Stomach (tissue), 9 donors: Measurements from ENCODE around the gene RPTN. TPM values are rescaled to one million over a fixed set of nuclear protein-coding genes. Genes with fewer than 3 reads are reported as not detected.

Source experiments
- DNase-seq, 2 donors: peaks; one replicate each; pipeline versions ENCODE4 v3.0.0 to v3.0.0-alpha.2; 2013 to 2019
- H3K27ac ChIP-seq, 5 donors: fragments of 200-600 bp in 4 of 5; sonication (generic) in 4 of 5; one replicate each; pipeline ENCODE4 v1.5.1; 2013 to 2019; ENCODE audit warnings: mild to moderate bottlenecking in 1 of 5, moderate library complexity in 1 of 5
- H3K27me3 ChIP-seq, 3 donors: fragments of 200-600 bp; sonication (generic); one replicate each; pipeline ENCODE4 v1.5.1; 2017 to 2019; ENCODE audit warnings: mixed run types in 1 of 3
- H3K36me3 ChIP-seq, 4 donors: fragments of 200-600 bp; sonication (generic); 1 replicate in 3 of 4; 2 replicates in 1 of 4; pipeline ENCODE4 v1.5.1; 2016 to 2019
- H3K4me1 ChIP-seq, 4 donors: fragments of 200-600 bp; sonication (generic); one replicate each; pipeline ENCODE4 v1.5.1; 2016 to 2019
- H3K4me3 ChIP-seq, 4 donors: fragments of 200-600 bp; sonication (generic) in 3 of 4; one replicate each; pipeline ENCODE4 v1.5.1; 2016 to 2019; ENCODE audit warnings: mild to moderate bottlenecking in 1 of 4
- H3K9me3 ChIP-seq, 4 donors: fragments of 200-600 bp; sonication (generic); one replicate each; pipeline ENCODE4 v1.5.1; 2016 to 2019
- CTCF ChIP-seq, 7 experiments: fragments of 450-650 bp in 4 of 7; fragments of 200-600 bp in 3 of 7; sonication (generic) in 3 of 7; IDR thresholded peaks; one replicate each; pipeline ENCODE4 v1.5.1; 2016 to 2019; ENCODE audit warnings: antibody characterized with exemption in 7 of 7, control low read depth in 2 of 7, mild to moderate bottlenecking in 1 of 7
- EP300 ChIP-seq: sonication (generic); formaldehyde crosslinking; IDR thresholded peaks from one replicate; pipeline ENCODE4 v1.6.1; 2017; ENCODE audit warnings: antibody characterized with exemption
- POLR2A ChIP-seq, 4 donors: fragments of 450-650 bp; IDR thresholded peaks; one replicate each; pipeline ENCODE4 v1.6.1; 2016; ENCODE audit warnings: antibody characterized with exemption in 4 of 4, control low read depth in 2 of 4, mild to moderate bottlenecking in 1 of 4, moderate library complexity in 1 of 4
- POLR2AphosphoS5 ChIP-seq, 3 donors: sonication (generic); formaldehyde crosslinking; IDR thresholded peaks; one replicate each; pipeline ENCODE4 v1.6.1; 2016; ENCODE audit warnings: antibody characterized with exemption in 3 of 3
- WGBS, 5 donors: extraction: QIAGEN DNeasy Blood & Tissue Kit in 3 of 5; methylation state at CpG; one replicate each; pipeline versions ENCODE4 v1.1.5 to v1.1.7; 2013 to 2018; 5-methylcytosine and 5-hydroxymethylcytosine counted together
- intact Hi-C: fragments of 100-400 bp; cut with DNase I; formaldehyde crosslinking; loops from one replicate; pipeline ENCODE4 v1.15.1; 2023; ENCODE audit warnings: low total_unique reads
- polyA plus RNA-seq, 3 donors: library from polyadenylated mRNA; stranded (reverse); fragments of 200-250 nt; gene quantifications; one replicate each; pipeline ENCODE4 v1.2.3, GENCODE V29; 2013
- total RNA-seq, 5 donors: library from RNA; depleted of rRNA; stranded (reverse); fragments of >200 nt; gene quantifications; one replicate each; pipeline versions ENCODE4 v1.1.0 to v1.2.3, GENCODE V29; 2014 to 2016
- donor health status: healthy with polysubstance abuse.
- donor health status: Bipolar disorder and iron deficiency.
- donor health status: healthy.

The RPTN gene
- total and polyA plus RNA-seq, 8 donors = 0.31 TPM; not detected in 7

DNA sequence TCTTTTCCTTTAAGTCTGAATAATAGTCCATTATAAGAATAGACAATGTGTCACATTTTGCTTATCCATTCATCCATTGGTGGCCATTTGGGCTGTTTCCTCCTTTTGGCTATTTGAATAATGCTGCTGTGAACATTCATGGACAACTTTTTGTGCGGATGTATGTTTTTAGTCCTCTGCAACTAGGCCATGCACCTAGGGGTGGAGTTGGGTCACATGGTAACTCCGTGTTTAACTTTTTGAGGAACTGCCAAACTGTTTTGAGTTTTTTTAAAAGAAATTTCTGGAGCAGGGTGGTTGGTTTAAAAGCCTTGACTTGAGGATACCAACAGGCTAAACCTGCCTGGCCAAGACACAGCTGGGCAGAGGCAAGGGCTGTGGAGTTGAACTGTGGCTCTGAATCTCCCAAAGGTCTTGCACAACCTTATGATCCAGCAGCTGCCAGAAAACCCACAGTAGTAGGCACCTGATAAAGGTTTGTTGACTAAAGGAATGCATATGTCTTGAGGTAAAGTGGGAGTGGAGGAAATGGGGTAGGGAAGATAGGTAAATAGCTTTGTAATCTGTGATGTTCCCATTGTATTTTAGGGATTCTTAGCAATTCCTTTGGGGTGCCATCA is 5.6 kb upstream of the RPTN start:
- no peaks in the 10 kb centered on the region for H3K9me3 ChIP-seq
- peak in 1 of 3 donors; percentile 32 for TF ChIP-seq POLR2AphosphoS5 (IDR thresholded peaks at IDR 0.05)
- no peak for TF ChIP-seq EP300
- H3K27ac ChIP-seq = no peak overlapping the region
- H3K27me3 ChIP-seq = no peaks in the 10 kb centered on the region
- H3K36me3 ChIP-seq = no peaks in the 10 kb centered on the region
- intact Hi-C loops = no loop called here
- H3K4me3 ChIP-seq = no peak overlapping the region
- DNase-seq = peak in 1 of 2 donors; percentile 27
- peaks cover 0 to 7% (median 0%) of the 10 kb centered on the region in 4 donors for H3K4me1 ChIP-seq
- 53 to 61% (median 55%) methylated on average over 2 of the region's 2 CpGs for WGBS, 5 donors

- Histone ChIP-seq H3K27ac (no peak overlapping the region), H3K36me3 (no peaks in the 10 kb centered on the region), H3K4me3 (no peak overlapping the region), H3K9me3 (no peaks in the 10 kb centered on the region), H3K27me3 (no peaks in the 10 kb centered on the region), H3K4me1 (no peaks in the 10 kb centered on the region)
- DNase-seq = no peak
- TF ChIP-seq POLR2A (IDR thresholded peaks at IDR 0.05) (no peak), CTCF (IDR thresholded peaks at IDR 0.05) (no peak), EP300 (no peak), POLR2AphosphoS5 (IDR thresholded peaks at IDR 0.05) (no peak)
- intact Hi-C loops = no loop called here
- 23 to 39% (median 38%) methylated on average over 1 of the region's 1 CpG for WGBS, 5 donors
Observed at GRCh38 chr1:152162792-152163463, 3.9 kb upstream of the RPTN start.

DNA sequence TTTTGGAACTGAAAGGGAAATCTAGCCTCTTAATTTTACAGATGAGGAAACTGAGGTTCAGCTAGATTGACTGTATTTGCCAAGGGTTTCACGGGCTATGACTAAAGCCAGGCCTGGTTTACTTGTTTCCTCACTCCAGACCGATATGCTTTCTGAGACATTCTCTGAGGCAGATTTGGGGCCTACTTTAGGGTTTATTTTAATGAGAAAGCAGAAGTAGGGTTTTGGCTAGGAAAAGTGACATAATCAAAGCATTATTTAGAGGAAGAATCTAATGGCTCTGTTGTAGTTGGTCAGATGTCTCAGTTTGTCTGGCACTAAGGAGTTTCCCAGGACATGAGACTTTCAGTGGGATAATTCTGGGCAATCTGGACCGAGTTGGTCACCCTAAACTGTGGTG is 1.5 kb upstream of the RPTN start:
- intact Hi-C loops = no loop called here
- WGBS, 5 donors = 63 to 79% (median 70%) methylated on average over 3 of the region's 3 CpGs

DNA sequence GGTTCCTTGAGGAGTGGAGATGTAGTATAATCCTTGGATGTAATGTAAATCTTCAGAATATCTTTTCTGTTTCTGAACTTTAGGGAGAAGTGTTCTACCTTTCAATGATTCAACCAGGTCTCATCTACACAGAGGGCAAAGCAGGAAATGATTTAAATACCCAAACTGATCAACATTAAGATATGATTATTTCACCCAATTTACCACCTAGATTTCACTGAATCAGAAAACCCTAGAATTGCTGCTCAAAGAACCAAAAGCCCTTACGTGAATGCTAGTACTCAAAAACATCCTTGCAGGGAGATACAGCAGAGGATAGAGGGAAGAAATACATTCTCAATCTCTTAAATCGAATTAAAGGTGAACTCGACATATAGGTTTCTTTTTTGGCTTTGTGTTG is 5.0 kb downstream of the RPTN start:
- no peak overlapping the region for H3K27ac ChIP-seq
- DNase-seq = no peak
- 75 to 88% (median 77%) methylated on average over 3 of the region's 3 CpGs for WGBS, 5 donors
- intact Hi-C loops = no loop called here
- no peak overlapping the region for H3K4me3 ChIP-seq
- H3K36me3 ChIP-seq = no peaks in the 10 kb centered on the region
- peaks cover 0 to under 1% (median 0%) of the 10 kb centered on the region in 4 donors for H3K9me3 ChIP-seq
- TF ChIP-seq CTCF (IDR thresholded peaks at IDR 0.05) (no peak), POLR2A (IDR thresholded peaks at IDR 0.05) (no peak), EP300 (no peak), POLR2AphosphoS5 (IDR thresholded peaks at IDR 0.05) (no peak)
- H3K27me3 ChIP-seq = no peaks in the 10 kb centered on the region
- no peaks in the 10 kb centered on the region for H3K4me1 ChIP-seq

More for the DNA sequence above, 1.5 kb upstream of the RPTN start:
- DNase-seq = no peak
- TF ChIP-seq POLR2AphosphoS5 (IDR thresholded peaks at IDR 0.05) (no peak), CTCF (IDR thresholded peaks at IDR 0.05) (no peak), EP300 (no peak), POLR2A (IDR thresholded peaks at IDR 0.05) (no peak)
- no peaks in the 10 kb centered on the region for H3K4me1 ChIP-seq
- H3K27ac ChIP-seq = no peak overlapping the region
- H3K4me3 ChIP-seq = no peak overlapping the region
- H3K9me3 ChIP-seq = no peaks in the 10 kb centered on the region
- H3K36me3 ChIP-seq = no peaks in the 10 kb centered on the region
- no peaks in the 10 kb centered on the region for H3K27me3 ChIP-seq

DNA sequence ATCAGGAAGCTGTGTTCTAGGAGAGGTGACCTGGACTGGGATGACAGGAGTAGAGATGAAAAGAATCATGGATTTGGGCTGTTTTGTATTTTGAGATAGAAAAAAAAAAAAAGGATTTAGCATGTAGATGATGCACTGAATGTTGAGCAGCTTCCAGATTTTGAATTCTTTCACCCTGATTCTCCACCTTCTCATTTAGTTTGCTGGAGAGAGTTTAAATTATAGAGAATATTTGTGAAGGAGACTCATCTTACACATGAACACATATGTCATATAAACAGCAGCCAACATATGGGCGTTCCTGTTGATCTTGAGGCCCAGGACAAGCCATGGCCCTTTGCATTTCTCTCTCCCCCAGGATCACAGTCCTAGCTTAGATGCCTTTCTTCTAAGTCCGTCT is 7.4 kb downstream of the RPTN start:
- 60 to 72% (median 68%) methylated on average over 2 of the region's 2 CpGs for whole genome bisulfite sequencing, 5 donors

More for the DNA sequence above, 7.4 kb downstream of the RPTN start:
- Histone ChIP-seq H3K27me3 (no peaks in the 10 kb centered on the region), H3K4me3 (no peak overlapping the region), H3K9me3 (peaks cover 0 to 23% (median 12%) of the 10 kb centered on the region in 4 donors), H3K27ac (no peak overlapping the region), H3K36me3 (no peaks in the 10 kb centered on the region), H3K4me1 (no peaks in the 10 kb centered on the region)
- no peak for TF ChIP-seq EP300
- TF ChIP-seq CTCF (IDR thresholded peaks at IDR 0.05) = no peak
- no peak for TF ChIP-seq POLR2AphosphoS5 (IDR thresholded peaks at IDR 0.05)
- TF ChIP-seq POLR2A (IDR thresholded peaks at IDR 0.05) = no peak
- DNase-seq = no peak
- intact Hi-C loops = no loop called here
